ENCODE results near the gene DNAH11.
"Not testable (repeated sequence)": the region's sequence is repeated elsewhere in the genome, so short reads cannot be mapped to it uniquely, and the experiment has no call there.

The DNAH11 gene

GRCh38 chr7:21771906-21772610 is 229.2 kb downstream of the DNAH11 start:
- no peak for DNase-seq (ENCODE audit: low read depth in 2 of 2)

GRCh38 chr7:21773326-21773725 is 230.5 kb downstream of the DNAH11 start:
- DNase-seq (ENCODE audit: low read depth in 2 of 2), result no peak

- no peak for DNase-seq (ENCODE audit: low read depth in 2 of 2)
These were observed 235.1 kb downstream of the DNAH11 start for GRCh38 chr7:21777921-21778320.

- DNase-seq (ENCODE audit: low read depth in 2 of 2), result no peak
These were observed 236.1 kb downstream of the DNAH11 start for GRCh38 chr7:21778953-21779352.

GRCh38 chr7:21782996-21783395 is 240.2 kb downstream of the DNAH11 start:
- DNase-seq (ENCODE audit: low read depth in 2 of 2), result no peak

GRCh38 chr7:21784989-21785388 is 242.2 kb downstream of the DNAH11 start:
- no peak for DNase-seq (ENCODE audit: low read depth in 2 of 2)

- no peak for DNase-seq (ENCODE audit: low read depth in 2 of 2)
These were observed 263.0 kb downstream of the DNAH11 start for GRCh38 chr7:21805791-21806190.

GRCh38 chr7:21806388-21806787 is 263.5 kb downstream of the DNAH11 start:
- no peak for DNase-seq (ENCODE audit: low read depth in 2 of 2)

- DNase-seq (ENCODE audit: low read depth in 2 of 2), result no peak
These were observed 276.2 kb downstream of the DNAH11 start for GRCh38 chr7:21819048-21819447.

GRCh38 chr7:21828841-21829240 is 286.0 kb downstream of the DNAH11 start:
- no peak for DNase-seq (ENCODE audit: low read depth in 2 of 2)

GRCh38 chr7:21829731-21830130 is 286.9 kb downstream of the DNAH11 start:
- DNase-seq (ENCODE audit: low read depth in 2 of 2), result no peak

GRCh38 chr7:21844742-21845141 is 301.9 kb downstream of the DNAH11 start:
- DNase-seq (ENCODE audit: low read depth in 2 of 2), result no peak

GRCh38 chr7:21850531-21851285 is 307.9 kb downstream of the DNAH11 start:
- no peak for DNase-seq (ENCODE audit: low read depth in 2 of 2)

GRCh38 chr7:21851559-21851967 is 308.7 kb downstream of the DNAH11 start:
- DNase-seq (ENCODE audit: low read depth in 2 of 2), result no peak

- DNase-seq (ENCODE audit: low read depth in 2 of 2), result not testable (repeated sequence)
These were observed 322.9 kb downstream of the DNAH11 start for GRCh38 chr7:21865631-21866204.

GRCh38 chr7:21866731-21867130 is 323.9 kb downstream of the DNAH11 start:
- no peak for DNase-seq (ENCODE audit: low read depth in 2 of 2)

GRCh38 chr7:21867226-21867625 is 324.4 kb downstream of the DNAH11 start:
- no peak for DNase-seq (ENCODE audit: low read depth in 2 of 2)

- DNase-seq (ENCODE audit: low read depth in 2 of 2), result no peak
These were observed 325.2 kb downstream of the DNAH11 start for GRCh38 chr7:21867816-21868575.

- DNase-seq (ENCODE audit: low read depth in 2 of 2), result no peak
These were observed 325.7 kb downstream of the DNAH11 start for GRCh38 chr7:21868576-21868850.

GRCh38 chr7:21869785-21870402 is 327.1 kb downstream of the DNAH11 start:
- no peak for DNase-seq (ENCODE audit: low read depth in 2 of 2)

- DNase-seq (ENCODE audit: low read depth in 2 of 2), result no peak
These were observed 340.2 kb downstream of the DNAH11 start for GRCh38 chr7:21883069-21883468.

- DNase-seq (ENCODE audit: low read depth in 2 of 2), result not testable (repeated sequence)
These were observed 340.7 kb downstream of the DNAH11 start for GRCh38 chr7:21883501-21883900.

All from stimulated activated CD8-positive, alpha-beta memory T cell treated with anti-CD3 and anti-CD28 coated beads, Interleukin-15, amount 100 ng/mL, for 48 hours (primary cell).